ENCODE measurements around the gene CEP89.
"Not testable (repeated sequence)": the region's sequence is repeated elsewhere in the genome, so short reads cannot be mapped to it uniquely, and the experiment has no call there.

The CEP89 gene

DNA sequence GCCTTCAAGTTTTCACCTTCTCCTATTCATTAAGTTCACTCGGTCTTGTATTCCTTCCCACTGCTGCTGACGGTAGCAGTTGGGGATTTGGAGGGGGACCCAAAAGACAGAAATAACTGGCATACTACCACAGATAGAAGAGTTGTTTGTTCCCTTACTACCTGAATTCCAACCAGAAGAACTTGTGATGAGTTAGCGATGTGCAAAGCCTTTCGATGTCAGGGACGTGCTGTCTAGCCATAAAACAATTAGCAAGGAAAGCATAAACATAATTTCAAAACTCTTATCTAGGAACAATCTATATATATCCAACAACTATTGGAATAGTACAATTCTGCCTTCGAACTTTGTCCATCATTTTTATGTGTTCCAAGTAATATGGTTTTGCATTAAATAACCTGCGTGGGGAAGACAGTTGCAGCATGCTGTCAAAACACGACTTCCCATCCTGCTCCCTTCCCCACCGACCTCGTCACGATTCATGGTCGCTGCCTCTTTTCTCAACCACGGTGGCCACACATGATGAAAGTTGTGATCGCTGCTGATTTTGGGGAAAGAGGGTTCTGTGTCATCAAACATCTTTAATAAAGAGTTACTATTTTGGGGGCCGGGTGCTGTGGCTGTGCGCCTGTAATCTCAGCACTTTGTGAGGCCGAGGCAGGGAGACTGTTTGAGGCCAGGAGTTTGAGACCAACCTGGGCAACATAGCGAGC lies 98.4 kb downstream of the CEP89 start:
- no peak overlapping the region for H3K4me3 ChIP-seq (ENCODE audit: low read length)
- TF ChIP-seq ZNF274 (IDR thresholded peaks at IDR 0.05; ENCODE audit: low read depth, low read length), result no peak

- H3K4me3 ChIP-seq (ENCODE audit: low read length), result no peak overlapping the region
- no peak for TF ChIP-seq ZNF274 (IDR thresholded peaks at IDR 0.05; ENCODE audit: low read depth, low read length)
Observed at GRCh38 chr19:32872391-32872790, 99.4 kb downstream of the CEP89 start.

DNA sequence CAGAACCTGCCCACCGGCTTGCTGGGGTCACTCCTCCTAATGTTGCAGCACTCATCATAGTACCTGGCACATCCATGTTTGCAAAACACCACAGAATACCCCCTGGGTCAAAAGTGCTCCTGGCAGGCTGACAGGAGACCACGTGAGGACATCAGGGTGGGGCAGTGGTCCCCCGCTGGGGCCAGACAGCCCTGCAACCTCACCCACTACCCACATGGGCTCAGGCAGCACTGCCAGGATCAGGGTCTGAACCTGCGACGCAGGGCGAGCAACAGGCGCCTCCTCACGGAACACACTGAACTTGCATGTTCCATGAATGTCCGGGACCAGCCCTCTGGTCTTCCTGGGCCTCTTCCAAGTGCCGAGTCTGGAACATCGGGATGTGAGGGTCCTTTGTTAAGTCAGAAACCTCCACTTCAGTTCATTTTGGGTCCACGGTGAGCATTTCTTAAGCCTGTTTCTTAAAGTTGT lies 100.7 kb downstream of the CEP89 start:
- TF ChIP-seq ZNF274 (IDR thresholded peaks at IDR 0.05; ENCODE audit: low read depth, low read length), result no peak
- no peak overlapping the region for H3K4me3 ChIP-seq (ENCODE audit: low read length)

DNA sequence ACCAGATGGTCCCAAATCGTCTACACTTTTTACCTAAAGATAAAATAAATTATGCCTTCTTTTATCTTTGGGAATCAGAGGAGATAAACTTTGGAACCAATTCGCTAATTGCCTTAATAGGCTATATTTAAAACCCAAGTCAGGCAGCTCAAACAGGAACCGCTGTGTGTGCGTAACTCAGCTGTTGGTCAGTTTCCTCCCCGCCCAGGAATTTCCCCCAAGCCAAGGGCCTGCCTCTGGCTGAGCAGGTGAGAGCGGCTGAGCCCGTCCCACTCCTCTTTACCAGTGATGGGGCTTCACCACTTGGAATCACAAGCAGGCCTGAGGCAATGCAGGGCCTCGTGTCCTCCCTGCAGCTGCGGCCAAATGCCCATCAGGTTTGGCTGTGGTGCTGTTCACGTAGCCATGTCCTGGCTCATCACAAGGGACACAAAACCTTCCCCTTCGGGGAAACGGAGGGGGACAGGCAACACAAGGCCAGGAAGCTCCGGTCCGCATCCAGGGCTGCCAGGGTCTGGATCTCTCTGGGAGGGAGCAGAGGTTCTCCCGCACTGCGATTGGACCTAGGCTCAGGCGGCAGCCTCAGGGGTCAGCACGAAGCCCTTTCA lies 101.7 kb downstream of the CEP89 start:
- H3K4me3 ChIP-seq (ENCODE audit: low read length), result no peak overlapping the region
- no peak for TF ChIP-seq ZNF274 (IDR thresholded peaks at IDR 0.05; ENCODE audit: low read depth, low read length)

GRCh38 chr19:32869369-32869965 lies 102.3 kb downstream of the CEP89 start, which contains the start of gene SLC7A9:
Gene SLC7A9 (minus strand): TSS chr19:32869767. CDS start chr19:32868534, 1,233 bp downstream.
- no peak within 1 kb of the TSS for H3K4me3 ChIP-seq (ENCODE audit: low read length)
- no peak for TF ChIP-seq ZNF274 (IDR thresholded peaks at IDR 0.05; ENCODE audit: low read depth, low read length)

DNA sequence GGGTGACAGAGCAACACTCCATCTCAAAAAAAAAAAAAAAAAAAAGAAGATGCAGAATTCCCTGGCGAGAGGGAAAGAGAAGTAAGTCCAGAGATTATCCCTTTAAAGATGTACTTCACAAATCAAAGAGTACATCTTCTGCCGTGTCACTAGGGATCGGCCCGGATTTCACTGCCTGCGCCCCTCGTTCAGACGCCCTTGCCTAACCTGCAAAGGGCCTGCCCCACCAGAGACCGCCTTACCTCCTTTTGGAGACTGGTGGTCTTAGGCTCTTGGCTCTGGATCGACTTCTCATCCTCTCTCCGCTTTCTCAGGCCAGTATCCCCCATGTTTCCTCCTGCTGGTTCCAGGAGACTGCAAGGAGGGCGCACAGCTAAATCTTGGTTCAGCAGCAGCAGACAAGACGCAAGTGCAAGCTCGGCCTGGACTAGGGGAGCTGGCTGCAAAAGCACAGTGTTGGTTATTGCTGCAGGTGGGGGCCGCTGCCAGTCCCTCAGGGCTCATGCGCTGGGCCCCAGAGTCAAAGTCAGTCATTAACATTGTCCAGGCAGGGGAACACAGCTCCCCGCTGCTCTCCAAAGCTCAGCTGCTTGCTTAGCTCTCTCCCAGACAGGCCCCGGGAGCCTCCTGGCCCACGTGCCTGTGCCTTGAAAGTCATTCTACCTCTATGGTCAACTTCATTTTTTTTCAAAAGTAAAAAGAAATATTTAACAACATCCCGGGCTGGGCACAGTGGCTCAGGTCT lies 103.4 kb downstream of the CEP89 start:
- no peak for TF ChIP-seq ZNF274 (IDR thresholded peaks at IDR 0.05; ENCODE audit: low read depth, low read length)
- H3K4me3 ChIP-seq (ENCODE audit: low read length), result no peak overlapping the region

DNA sequence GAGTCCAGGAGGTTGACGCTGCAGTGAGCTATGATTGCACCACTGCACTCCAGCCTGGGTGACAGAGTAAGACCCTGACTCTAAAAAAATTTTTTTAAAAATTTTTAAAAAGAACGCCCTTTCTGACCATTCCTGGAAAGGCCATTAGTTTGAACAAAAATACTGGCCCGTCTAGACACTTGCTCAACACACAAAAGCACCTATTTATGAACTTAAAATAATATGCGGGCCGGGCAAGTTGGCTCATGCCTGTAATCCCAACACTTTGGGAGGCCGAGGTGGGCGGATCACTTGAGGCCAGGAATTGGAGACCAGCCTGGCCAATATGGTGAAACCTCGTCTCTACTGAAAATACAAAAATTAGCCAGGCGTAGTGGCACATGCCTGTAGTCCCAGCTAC lies 104.3 kb downstream of the CEP89 start:
- H3K4me3 ChIP-seq (ENCODE audit: low read length), result not testable (repeated sequence)

DNA sequence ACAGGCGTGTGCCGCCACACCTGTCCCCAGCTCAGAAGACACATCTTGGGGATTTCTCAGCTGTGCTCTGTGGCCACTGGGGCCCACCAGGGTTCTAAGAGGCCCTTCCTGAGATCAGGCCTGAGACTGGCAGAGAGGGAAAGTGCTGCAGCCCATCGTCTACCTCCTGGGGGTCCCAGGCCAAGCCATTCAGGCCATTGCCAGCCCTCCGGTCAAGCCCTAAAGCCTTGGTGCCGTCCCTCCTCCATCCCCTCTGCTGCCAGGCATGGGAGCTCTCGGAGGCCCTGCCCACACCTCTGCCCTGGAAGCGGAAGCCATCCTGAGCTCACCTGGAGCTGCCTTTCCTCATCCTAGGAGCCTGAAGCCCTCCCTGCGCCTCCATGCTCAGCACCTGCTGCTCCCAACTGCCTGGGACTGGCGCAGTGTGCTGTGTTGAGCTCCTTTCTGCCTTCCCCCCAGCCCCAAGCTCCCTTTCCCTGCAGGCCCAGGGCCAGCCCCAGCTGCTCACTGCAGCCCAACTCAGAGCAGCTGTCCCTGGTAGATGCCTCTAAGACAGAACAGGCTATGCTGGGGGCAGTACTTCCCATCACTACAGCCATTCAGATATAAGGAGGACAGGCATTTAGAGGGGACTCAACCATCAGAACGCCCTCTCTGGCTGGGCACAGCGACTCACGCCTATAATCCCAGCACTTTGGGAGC lies 105.0 kb downstream of the CEP89 start:
- H3K4me3 ChIP-seq (ENCODE audit: low read length), result no peak overlapping the region
- no peak for TF ChIP-seq ZNF274 (IDR thresholded peaks at IDR 0.05; ENCODE audit: low read depth, low read length)

DNA sequence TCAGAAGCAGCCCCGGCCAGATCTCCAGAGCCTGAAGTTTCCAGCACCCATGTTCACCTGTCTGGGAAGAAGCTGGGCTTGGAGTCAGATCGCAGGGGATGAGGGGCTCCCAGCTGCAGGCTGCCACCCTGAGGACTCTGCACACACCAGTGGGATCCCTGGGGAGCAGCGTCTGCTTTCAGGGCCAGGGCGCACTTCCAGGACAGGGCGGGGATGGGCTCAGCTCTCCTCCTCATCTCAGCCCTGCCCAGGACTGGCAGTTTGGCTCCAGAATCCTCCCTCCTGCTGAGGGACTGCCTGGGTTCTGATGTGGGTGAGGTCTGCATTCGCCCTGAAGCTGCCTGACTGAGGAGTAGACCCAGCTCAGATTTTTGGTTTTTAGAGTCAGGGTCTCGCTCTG lies 105.7 kb downstream of the CEP89 start:
- H3K4me3 ChIP-seq (ENCODE audit: low read length), result no peak overlapping the region
- TF ChIP-seq ZNF274 (IDR thresholded peaks at IDR 0.05; ENCODE audit: low read depth, low read length), result no peak

GRCh38 chr19:32865326-32865725 lies 106.4 kb downstream of the CEP89 start:
- TF ChIP-seq ZNF274 (IDR thresholded peaks at IDR 0.05; ENCODE audit: low read depth, low read length), result no peak
- no peak overlapping the region for H3K4me3 ChIP-seq (ENCODE audit: low read length)

DNA sequence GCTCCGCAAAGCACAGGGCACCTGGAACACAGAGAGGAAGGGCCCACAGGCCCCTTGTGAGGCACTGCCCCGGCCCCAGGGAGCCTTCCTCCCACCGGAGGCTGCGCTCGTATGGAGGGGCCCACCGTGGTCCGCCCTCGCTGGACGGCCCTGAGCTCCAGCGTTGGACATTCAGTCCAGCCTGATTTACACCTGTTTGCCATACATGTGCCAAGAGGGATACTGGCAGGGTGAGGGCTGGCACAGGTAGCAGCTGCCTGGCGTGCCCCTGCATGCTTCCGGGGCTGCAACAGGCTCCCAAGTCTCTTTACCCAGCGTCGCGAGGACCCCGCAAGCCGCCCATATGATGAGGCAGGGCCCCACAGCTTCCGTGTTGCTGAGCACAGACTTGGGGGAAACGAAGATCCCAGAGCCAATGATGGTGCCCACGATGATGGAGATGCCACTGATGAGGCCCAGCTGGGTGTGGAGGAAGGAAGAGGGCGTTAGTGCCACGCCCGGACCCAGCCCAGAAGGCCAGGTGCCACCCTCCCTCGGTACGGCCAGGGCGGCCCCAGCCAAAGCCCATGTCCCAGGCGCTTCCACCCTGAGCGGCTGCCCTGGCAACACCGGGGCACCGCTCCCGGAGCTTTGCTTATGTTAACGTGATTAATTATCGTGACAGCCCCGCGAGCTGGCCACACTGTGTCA lies 107.3 kb downstream of the CEP89 start:
- no peak for TF ChIP-seq ZNF274 (IDR thresholded peaks at IDR 0.05; ENCODE audit: low read depth, low read length)
- no peak overlapping the region for H3K4me3 ChIP-seq (ENCODE audit: low read length)

DNA sequence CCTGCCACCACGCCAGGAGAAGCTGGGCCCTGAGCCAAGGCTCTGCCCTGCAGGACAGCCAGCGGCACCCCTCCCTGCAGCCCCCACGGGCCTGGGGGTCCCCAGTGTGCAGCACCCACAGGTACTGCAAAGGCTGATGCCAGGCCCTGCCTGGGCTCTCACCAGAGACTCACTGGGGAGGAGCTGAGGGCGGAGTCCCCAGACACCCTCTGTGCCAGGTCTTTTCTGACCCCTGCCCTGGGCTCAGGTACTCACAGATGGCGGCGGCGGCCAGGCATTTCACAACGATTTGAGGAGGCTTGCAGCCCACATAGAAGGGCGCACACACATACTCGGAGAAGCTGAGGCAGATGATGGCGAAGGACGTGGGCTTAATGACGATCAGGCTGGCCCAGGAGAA lies 107.9 kb downstream of the CEP89 start:
- H3K4me3 ChIP-seq (ENCODE audit: low read length), result no peak overlapping the region
- TF ChIP-seq ZNF274 (IDR thresholded peaks at IDR 0.05; ENCODE audit: low read depth, low read length), result no peak

- TF ChIP-seq ZNF274 (IDR thresholded peaks at IDR 0.05; ENCODE audit: low read depth, low read length), result no peak
- no peak overlapping the region for H3K4me3 ChIP-seq (ENCODE audit: low read length)
Observed at GRCh38 chr19:32863301-32863700, 108.5 kb downstream of the CEP89 start.

All from GM08714 (cell line).